Aorta (tissue), 5 donors: ENCODE data around the gene OR52N2. TPM values are rescaled to one million over a fixed set of nuclear protein-coding genes. Genes with fewer than 3 reads are reported as not detected.

Experiments
- ATAC-seq: fragments of 200-7000 bp; cut with Tn5 transposase; one replicate; pipeline ENCODE4 v1.9.1; 2022; ENCODE audit warnings: moderate library complexity; ENCODE audit not compliant: low FRiP score
- DNase-seq, 2 donors: peaks; one replicate each; pipeline ENCODE4 v3.0.0-alpha.2; 2020
- H3K27ac ChIP-seq, 2 donors: one replicate each; pipeline ENCODE4 v1.5.1; 2013; ENCODE audit warnings: low read length in 2 of 2, mild to moderate bottlenecking in 2 of 2, moderate library complexity in 2 of 2, control low read depth in 1 of 2, inconsistent platforms in 1 of 2, low read depth in 1 of 2
- H3K27me3 ChIP-seq, 2 donors: one replicate each; pipeline ENCODE4 v1.6.1; 2013; ENCODE audit warnings: control low read depth in 1 of 2, low read length in 1 of 2, mild to moderate bottlenecking in 1 of 2, moderate library complexity in 1 of 2; ENCODE audit not compliant: insufficient read depth in 2 of 2, control insufficient read depth in 1 of 2
- H3K36me3 ChIP-seq, 2 donors: one replicate each; pipeline ENCODE4 v1.6.1; 2013; ENCODE audit warnings: control low read depth in 1 of 2, low read length in 1 of 2, mild to moderate bottlenecking in 1 of 2; ENCODE audit not compliant: insufficient read depth in 2 of 2, control insufficient read depth in 1 of 2
- H3K4me1 ChIP-seq, 2 donors: one replicate each; pipeline ENCODE4 v1.6.1; 2013; ENCODE audit warnings: low read length in 2 of 2, control low read depth in 1 of 2, mild to moderate bottlenecking in 1 of 2, moderate library complexity in 1 of 2; ENCODE audit not compliant: insufficient read depth in 2 of 2, control insufficient read depth in 1 of 2
- H3K4me3 ChIP-seq, 2 donors: one replicate each; pipeline ENCODE4 v1.5.1; 2013; ENCODE audit warnings: low read length in 2 of 2, control low read depth in 1 of 2, mild to moderate bottlenecking in 1 of 2
- H3K9me3 ChIP-seq: one replicate; pipeline ENCODE4 v1.6.1; 2013; ENCODE audit warnings: mild to moderate bottlenecking, low read length; ENCODE audit not compliant: control insufficient read depth
- WGBS, 2 donors: extraction: QIAGEN DNeasy Blood & Tissue Kit; methylation state at CpG; one replicate each; pipeline ENCODE4 v1.1.7; 2013; 5-methylcytosine and 5-hydroxymethylcytosine counted together
- intact Hi-C, 2 donors: fragments of 100-400 bp; cut with DNase I; formaldehyde crosslinking; loops; one replicate each; pipeline versions ENCODE4 v1.14.2 to v1.15.0; 2022
- polyA plus RNA-seq, 2 donors: library from polyadenylated mRNA; stranded (reverse); fragments of 200-250 nt; gene quantifications; one replicate each; pipeline ENCODE4 v1.2.3, GENCODE V29; 2013
- total RNA-seq, 2 donors: library from RNA; stranded (reverse); fragmentation: NEBNext Ultra II Directional; extraction: Animal tissue kit (Norgen Biotek cat#: 25700); gene quantifications; one replicate each; pipeline ENCODE4 v1.2.1, GENCODE V29; 2021
- donor health status: healthy with polysubstance abuse.
- donor health status: Bipolar disorder and iron deficiency.
- donor health status: DM: no; HTN: no; CAD: no.
- donor health status: DM: no; HTN: no; CAD: no.
- donor health status: DM: yes; HTN: yes; CAD: no.

Gene OR52N2
- total and polyA plus RNA-seq, 4 donors = 0.13 TPM; not detected in 3

DNA sequence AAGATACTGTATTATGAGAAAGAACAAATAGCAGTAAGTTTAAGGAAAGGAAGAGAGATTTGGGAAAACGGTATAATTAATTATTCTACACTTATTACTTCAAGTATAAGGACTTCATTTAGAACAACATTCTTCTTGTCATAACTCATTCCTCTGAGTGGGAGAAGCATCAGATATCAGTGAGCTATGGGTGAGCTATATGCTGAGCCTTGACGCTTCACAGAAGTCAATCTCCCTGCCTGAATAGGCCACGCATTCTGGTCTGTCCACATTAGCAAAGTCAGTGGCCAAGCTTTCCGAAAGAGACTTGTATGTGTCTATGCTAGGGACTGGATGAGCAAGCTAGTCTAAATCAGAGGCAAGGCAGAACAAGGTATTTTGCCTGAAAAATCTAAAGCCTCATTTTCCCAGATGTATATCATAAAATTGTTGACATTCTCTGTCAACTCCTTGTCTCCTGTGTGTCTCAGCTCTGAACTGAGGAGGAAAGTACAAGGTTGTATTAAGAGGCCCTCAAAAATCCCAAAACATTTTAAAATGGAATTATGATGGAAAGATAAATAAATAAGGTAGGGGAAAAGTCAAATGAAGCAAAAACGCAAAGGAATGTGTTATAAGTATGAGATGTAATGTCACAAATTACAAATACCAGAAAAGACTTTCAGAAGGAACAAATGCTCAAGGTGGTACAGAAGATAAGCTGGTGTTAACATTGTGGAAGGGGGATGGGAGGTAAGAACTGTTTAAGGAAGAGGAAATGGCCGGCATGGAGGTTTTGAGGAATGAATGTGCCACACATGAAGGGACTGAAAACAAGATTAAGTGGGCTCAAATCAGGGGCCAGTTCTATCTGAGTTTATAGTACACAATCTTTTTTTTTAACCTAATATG, 1.4 kb downstream of the OR52N2 start:
- no peaks in the 10 kb centered on the region for H3K4me1 ChIP-seq
- H3K4me3 ChIP-seq = no peak overlapping the region
- WGBS, 2 donors = 69 to 70% methylated on average over 6 of the region's 6 CpGs
- ATAC-seq = no peak
- DNase-seq = no peak
- H3K27ac ChIP-seq = no peak overlapping the region
- no peaks in the 10 kb centered on the region for H3K27me3 ChIP-seq
- H3K9me3 ChIP-seq = no peaks in the 10 kb centered on the region
- H3K36me3 ChIP-seq = no peaks in the 10 kb centered on the region
- intact Hi-C loops = loop anchor here (5.0 to 10.0 kb wide), 4 partner anchors 208 to 685 kb away; no protein-coding TSS in a partner anchor

GRCh38 chr11:5815534-5815933, 6.8 kb downstream of the OR52N2 start:
- intact Hi-C loops = no loop called here
- Histone ChIP-seq H3K9me3 (no peaks in the 10 kb centered on the region), H3K27me3 (no peaks in the 10 kb centered on the region), H3K36me3 (no peaks in the 10 kb centered on the region), H3K4me1 (no peaks in the 10 kb centered on the region), H3K27ac (no peak overlapping the region), H3K4me3 (no peak overlapping the region)
- ATAC-seq (no peak), DNase-seq (no peak)
- WGBS, 2 donors = 11 to 16% methylated on average over 4 of the region's 4 CpGs

- intact Hi-C loops = no loop called here
- Histone ChIP-seq H3K4me3 (no peak overlapping the region), H3K9me3 (no peaks in the 10 kb centered on the region), H3K4me1 (no peaks in the 10 kb centered on the region), H3K36me3 (no peaks in the 10 kb centered on the region), H3K27ac (no peak overlapping the region), H3K27me3 (no peaks in the 10 kb centered on the region)
- ATAC-seq (no peak), DNase-seq (no peak)
- 45 to 50% methylated on average over 1 of the region's 1 CpG for WGBS, 2 donors
Observed at GRCh38 chr11:5818245-5818886, 9.6 kb downstream of the OR52N2 start.

GRCh38 chr11:5831196-5831829, 22.6 kb downstream of the OR52N2 start:
- no peaks in the 10 kb centered on the region for H3K36me3 ChIP-seq
- H3K4me3 ChIP-seq = no peak overlapping the region
- no peaks in the 10 kb centered on the region for H3K4me1 ChIP-seq
- peaks cover under 1% of the 10 kb centered on the region for H3K9me3 ChIP-seq
- no peak for ATAC-seq
- DNase-seq = no peak
- H3K27me3 ChIP-seq = no peaks in the 10 kb centered on the region
- intact Hi-C loops = no loop called here
- no peak overlapping the region for H3K27ac ChIP-seq
- 70 to 92% methylated on average over 6 of the region's 6 CpGs for WGBS, 2 donors

- H3K4me1 ChIP-seq = no peaks in the 10 kb centered on the region
- no peaks in the 10 kb centered on the region for H3K9me3 ChIP-seq
- ATAC-seq (no peak), DNase-seq (no peak)
- WGBS, 2 donors = 29 to 31% methylated on average over 2 of the region's 2 CpGs
- no peaks in the 10 kb centered on the region for H3K36me3 ChIP-seq
- H3K27ac ChIP-seq = no peak overlapping the region
- no peaks in the 10 kb centered on the region for H3K27me3 ChIP-seq
- intact Hi-C loops = no loop called here
- no peak overlapping the region for H3K4me3 ChIP-seq
Observed at GRCh38 chr11:5833446-5833845, 24.7 kb downstream of the OR52N2 start.

- Histone ChIP-seq H3K9me3 (no peaks in the 10 kb centered on the region), H3K4me1 (no peaks in the 10 kb centered on the region), H3K27me3 (no peaks in the 10 kb centered on the region), H3K27ac (no peak overlapping the region), H3K36me3 (no peaks in the 10 kb centered on the region), H3K4me3 (no peak overlapping the region)
- DNase-seq (no peak), ATAC-seq (no peak)
- intact Hi-C loops = no loop called here
- 10 to 27% methylated on average over 2 of the region's 2 CpGs for WGBS, 2 donors
Observed at GRCh38 chr11:5837695-5838094, 29.0 kb downstream of the OR52N2 start.

DNA sequence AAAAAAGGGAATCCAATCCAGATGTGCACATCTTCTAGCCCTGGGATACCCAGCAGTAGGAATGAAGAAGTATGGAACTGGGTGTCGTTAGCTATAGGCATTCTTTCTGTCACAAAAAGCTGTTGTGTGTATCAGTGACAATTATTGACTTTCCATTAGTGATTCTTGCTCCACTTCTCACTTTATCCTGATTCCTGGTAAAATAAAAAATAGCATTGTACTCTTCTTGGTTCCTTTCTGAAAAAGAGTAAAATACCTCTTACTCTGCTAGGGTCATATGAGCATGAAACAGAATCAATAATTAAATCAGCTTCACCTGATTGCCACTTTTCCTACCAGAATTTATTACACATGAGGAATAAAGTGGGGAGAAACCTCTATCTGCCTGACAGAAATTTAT, 33.1 kb downstream of the OR52N2 start, which contains the start of gene OR52E6:
TSS of gene OR52E6 (minus strand) at position 101 of the 400 bp plus-strand sequence. CDS start at position 101, 0 bp downstream.
- H3K27me3 ChIP-seq = no peaks in the 10 kb centered on the region
- WGBS, 2 donors = 44 to 78% methylated on average over 1 of the region's 1 CpG
- H3K4me3 ChIP-seq = no peak within 1 kb of the TSS
- H3K4me1 ChIP-seq = no peaks in the 10 kb centered on the region
- no peak for DNase-seq
- H3K27ac ChIP-seq = no peak within 1 kb of the TSS
- intact Hi-C loops = no loop called here
- H3K36me3 ChIP-seq = no peaks in the 10 kb centered on the region
- no peak for ATAC-seq
- H3K9me3 ChIP-seq = no peaks in the 10 kb centered on the region

- H3K4me3 ChIP-seq = no peak overlapping the region
- H3K9me3 ChIP-seq = no peaks in the 10 kb centered on the region
- ATAC-seq (no peak), DNase-seq (no peak)
- no peaks in the 10 kb centered on the region for H3K36me3 ChIP-seq
- 57 to 68% methylated on average over 1 of the region's 1 CpG for WGBS, 2 donors
- no peak overlapping the region for H3K27ac ChIP-seq
- intact Hi-C loops = no loop called here
- no peaks in the 10 kb centered on the region for H3K27me3 ChIP-seq
- no peaks in the 10 kb centered on the region for H3K4me1 ChIP-seq
Observed at GRCh38 chr11:5846701-5847100, 38.0 kb downstream of the OR52N2 start.
